ENCODE results near the gene LMTK3. TPM values are rescaled to one million over a fixed set of nuclear protein-coding genes. Genes with fewer than 3 reads are reported as not detected.

Gene LMTK3
- total RNA-seq, 1 donor from 2014 or later = 0.02 TPM

GRCh38 chr19:48509467-48510194, 2.0 kb downstream of the LMTK3 start:
- no peak overlapping the region for H3K27ac ChIP-seq
- H3K4me2 ChIP-seq = peak overlapping the region; percentile 92
- no peak overlapping the region for H3K27ac Mint-ChIP-seq
- H2AFZ ChIP-seq (replicated peaks) = no peak overlapping the region
- H3K4me1 ChIP-seq = no peaks in the 10 kb centered on the region
- DNase-seq (ENCODE audit: low spot score) = peak; percentile 34
- no peak overlapping the region for H3K9ac ChIP-seq
- H3K9me3 ChIP-seq (ENCODE audit: low read depth) = no peaks in the 10 kb centered on the region
- peaks cover 14% of the 10 kb centered on the region for H3K27me3 Mint-ChIP-seq (ENCODE audit: insufficient read depth, low read depth)
- peaks cover 29% of the 10 kb centered on the region for H3F3A ChIP-seq (ENCODE audit: low read depth)
- TF ChIP-seq, protein P1, sequence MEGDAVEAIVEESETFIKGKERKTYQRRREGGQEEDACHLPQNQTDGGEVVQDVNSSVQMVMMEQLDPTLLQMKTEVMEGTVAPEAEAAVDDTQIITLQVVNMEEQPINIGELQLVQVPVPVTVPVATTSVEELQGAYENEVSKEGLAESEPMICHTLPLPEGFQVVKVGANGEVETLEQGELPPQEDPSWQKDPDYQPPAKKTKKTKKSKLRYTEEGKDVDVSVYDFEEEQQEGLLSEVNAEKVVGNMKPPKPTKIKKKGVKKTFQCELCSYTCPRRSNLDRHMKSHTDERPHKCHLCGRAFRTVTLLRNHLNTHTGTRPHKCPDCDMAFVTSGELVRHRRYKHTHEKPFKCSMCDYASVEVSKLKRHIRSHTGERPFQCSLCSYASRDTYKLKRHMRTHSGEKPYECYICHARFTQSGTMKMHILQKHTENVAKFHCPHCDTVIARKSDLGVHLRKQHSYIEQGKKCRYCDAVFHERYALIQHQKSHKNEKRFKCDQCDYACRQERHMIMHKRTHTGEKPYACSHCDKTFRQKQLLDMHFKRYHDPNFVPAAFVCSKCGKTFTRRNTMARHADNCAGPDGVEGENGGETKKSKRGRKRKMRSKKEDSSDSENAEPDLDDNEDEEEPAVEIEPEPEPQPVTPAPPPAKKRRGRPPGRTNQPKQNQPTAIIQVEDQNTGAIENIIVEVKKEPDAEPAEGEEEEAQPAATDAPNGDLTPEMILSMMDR (IDR thresholded peaks at IDR 0.05) = no peak
- TF ChIP-seq EZH2phosphoT487 (IDR thresholded peaks at IDR 0.05) (no peak), EZH2 (IDR thresholded peaks at IDR 0.05) (no peak)
- H3K4me1 Mint-ChIP-seq = peaks cover 26% of the 10 kb centered on the region
- no peak overlapping the region for H3K4me3 ChIP-seq
- peak overlapping the region; percentile 76 for H3K4me3 Mint-ChIP-seq
- H3K9me3 Mint-ChIP-seq = no peaks in the 10 kb centered on the region
- H3K36me3 Mint-ChIP-seq = no peaks in the 10 kb centered on the region
- H3K27me3 ChIP-seq = peaks cover 30% of the 10 kb centered on the region
- no peaks in the 10 kb centered on the region for H3K79me2 ChIP-seq (ENCODE audit: low read depth)
- H3K36me3 ChIP-seq = no peaks in the 10 kb centered on the region
- no peaks in the 10 kb centered on the region for H4K20me1 ChIP-seq (ENCODE audit: low read depth)

DNA sequence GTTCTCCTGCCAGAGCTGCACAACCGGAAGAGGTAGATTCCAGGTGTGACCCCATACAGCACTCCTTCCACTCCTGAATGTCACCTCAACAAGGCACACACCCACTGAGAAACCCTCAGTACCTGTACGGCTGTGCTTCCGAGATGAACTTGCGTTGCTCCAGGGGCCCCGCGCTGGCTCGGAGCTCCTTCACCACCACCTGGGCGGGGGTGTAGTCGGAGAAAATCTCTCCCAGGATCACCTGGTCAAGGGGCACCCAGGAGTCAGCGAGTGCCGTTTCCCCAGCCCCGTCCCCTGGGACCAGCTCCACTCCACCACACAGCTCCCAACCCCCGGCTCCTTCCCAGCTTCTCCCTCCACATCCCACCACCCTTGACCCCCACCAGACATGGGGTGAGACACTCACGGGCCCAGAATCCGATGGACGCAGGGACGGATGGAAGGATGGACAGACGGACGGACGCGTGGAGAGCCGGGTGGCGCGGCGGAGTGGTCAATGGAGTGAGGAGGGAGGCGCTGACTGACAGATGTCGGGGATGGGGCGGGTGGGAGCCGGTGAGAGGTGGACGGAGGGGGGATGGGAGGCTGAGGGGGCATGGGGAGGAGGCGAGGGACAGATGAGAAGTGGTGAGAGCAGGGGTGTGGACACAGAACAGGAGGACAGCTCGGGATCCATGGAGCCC, 2.8 kb downstream of the LMTK3 start:
- H3K27ac Mint-ChIP-seq = no peak overlapping the region
- DNase-seq (ENCODE audit: low spot score) = no peak
- no peaks in the 10 kb centered on the region for H4K20me1 ChIP-seq (ENCODE audit: low read depth)
- no peak overlapping the region for H3K9ac ChIP-seq
- H3K79me2 ChIP-seq (ENCODE audit: low read depth) = no peaks in the 10 kb centered on the region
- no peak overlapping the region for H3K4me3 Mint-ChIP-seq
- no peak overlapping the region for H3K4me3 ChIP-seq
- TF ChIP-seq EZH2phosphoT487 (IDR thresholded peaks at IDR 0.05) (no peak), EZH2 (IDR thresholded peaks at IDR 0.05) (no peak)
- TF ChIP-seq, protein P1 (IDR thresholded peaks at IDR 0.05) = no peak
- H3K27ac ChIP-seq = no peak overlapping the region
- H3K4me2 ChIP-seq = no peak overlapping the region
- peaks cover 21% of the 10 kb centered on the region for H3K4me1 Mint-ChIP-seq
- H2AFZ ChIP-seq (replicated peaks) = no peak overlapping the region
- peaks cover 29% of the 10 kb centered on the region for H3F3A ChIP-seq (ENCODE audit: low read depth)
- H3K36me3 ChIP-seq = no peaks in the 10 kb centered on the region
- H3K27me3 ChIP-seq = peaks cover 30% of the 10 kb centered on the region
- no peaks in the 10 kb centered on the region for H3K9me3 ChIP-seq (ENCODE audit: low read depth)
- H3K9me3 Mint-ChIP-seq = no peaks in the 10 kb centered on the region
- peaks cover 13% of the 10 kb centered on the region for H3K27me3 Mint-ChIP-seq (ENCODE audit: insufficient read depth, low read depth)
- H3K36me3 Mint-ChIP-seq = no peaks in the 10 kb centered on the region
- H3K4me1 ChIP-seq = no peaks in the 10 kb centered on the region

- Histone ChIP-seq H3K27me3 (peaks cover 23% of the 10 kb centered on the region), H3K79me2 (ENCODE audit: low read depth) (no peaks in the 10 kb centered on the region), H3F3A (ENCODE audit: low read depth) (peaks cover 24% of the 10 kb centered on the region), H2AFZ (replicated peaks) (no peak overlapping the region), H4K20me1 (ENCODE audit: low read depth) (no peaks in the 10 kb centered on the region), H3K27ac (no peak overlapping the region), H3K9me3 (ENCODE audit: low read depth) (no peaks in the 10 kb centered on the region), H3K9ac (no peak overlapping the region), H3K4me1 (no peaks in the 10 kb centered on the region), H3K4me2 (no peak overlapping the region), H3K4me3 (no peak overlapping the region), H3K36me3 (no peaks in the 10 kb centered on the region)
- Mint-ChIP-seq H3K27me3 (ENCODE audit: insufficient read depth, low read depth) (peaks cover 14% of the 10 kb centered on the region), H3K36me3 (no peaks in the 10 kb centered on the region), H3K4me3 (peak overlapping the region; percentile 31), H3K27ac (peak overlapping the region; percentile 67), H3K9me3 (no peaks in the 10 kb centered on the region), H3K4me1 (peaks cover 23% of the 10 kb centered on the region)
- TF ChIP-seq, protein P1 (IDR thresholded peaks at IDR 0.05) = no peak
- TF ChIP-seq EZH2phosphoT487 (IDR thresholded peaks at IDR 0.05) (no peak), EZH2 (IDR thresholded peaks at IDR 0.05) (no peak)
- DNase-seq (ENCODE audit: low spot score) = no peak
Measured at GRCh38 chr19:48507911-48508439, 3.7 kb downstream of the LMTK3 start.

Data from neural progenitor cell (in vitro differentiated cells).